HG03095 (cell line): ENCODE measurements around the gene MSRB3.

ENCODE experiments used
- ATAC-seq: cut with Tn5 transposase; IDR thresholded peaks from one replicate; pipeline ENCODE4 v1.9.1; 2021; ENCODE audit warnings: moderate library complexity; ENCODE audit not compliant: unreplicated experiment

The MSRB3 gene

GRCh38 chr12:65389436-65389835 lies 111.0 kb downstream of the MSRB3 start:
- no peak for ATAC-seq

GRCh38 chr12:65391711-65392110 lies 113.2 kb downstream of the MSRB3 start:
- ATAC-seq = no peak

DNA sequence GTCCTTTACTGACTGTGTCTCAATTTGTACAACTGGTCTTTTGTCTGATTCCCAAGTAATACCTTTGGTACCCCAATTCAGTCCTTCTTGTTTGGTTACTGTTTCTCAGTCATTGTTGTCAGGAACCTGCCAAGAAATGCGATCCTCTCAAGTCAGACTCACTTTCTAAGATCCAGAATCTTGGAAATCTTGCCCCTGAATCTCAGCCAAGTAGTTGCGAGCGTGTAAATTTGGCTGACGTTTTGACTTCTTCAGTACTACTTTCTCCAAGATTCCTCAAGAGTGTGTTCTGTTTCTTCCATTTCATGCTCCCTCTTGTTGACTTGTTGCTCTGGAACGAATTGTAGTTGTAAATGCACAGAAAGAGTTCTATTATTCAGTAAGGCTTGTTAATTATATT lies 114.0 kb downstream of the MSRB3 start:
- no peak for ATAC-seq

- no peak for ATAC-seq
Observed at GRCh38 chr12:65403188-65403587, 124.7 kb downstream of the MSRB3 start.

- ATAC-seq = no peak
Observed at GRCh38 chr12:65407388-65408149, 129.1 kb downstream of the MSRB3 start.

- ATAC-seq = no peak
Observed at GRCh38 chr12:65408441-65408840, 130.0 kb downstream of the MSRB3 start.

GRCh38 chr12:65409726-65410125 lies 131.2 kb downstream of the MSRB3 start:
- no peak for ATAC-seq

GRCh38 chr12:65411171-65411570 lies 132.7 kb downstream of the MSRB3 start:
- ATAC-seq = no peak

DNA sequence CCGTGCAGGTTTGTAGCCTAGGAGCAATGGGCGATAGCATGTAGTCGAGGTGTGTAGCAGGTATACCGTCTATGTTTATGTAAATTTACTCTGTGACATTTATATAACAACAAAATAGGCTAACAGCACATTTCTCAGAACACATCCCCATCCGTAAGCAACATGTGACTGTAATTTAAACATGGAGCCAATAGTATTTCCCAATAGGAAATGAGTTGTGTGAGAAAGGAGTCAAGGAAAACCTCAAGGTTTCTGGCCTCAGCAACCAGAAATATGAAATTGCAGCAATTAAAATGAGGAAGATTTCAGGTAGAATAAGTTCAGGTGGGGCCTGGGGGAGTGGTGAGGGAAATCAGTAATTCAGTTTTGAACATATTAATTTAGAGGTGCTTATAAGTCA lies 136.0 kb downstream of the MSRB3 start:
- no peak for ATAC-seq

DNA sequence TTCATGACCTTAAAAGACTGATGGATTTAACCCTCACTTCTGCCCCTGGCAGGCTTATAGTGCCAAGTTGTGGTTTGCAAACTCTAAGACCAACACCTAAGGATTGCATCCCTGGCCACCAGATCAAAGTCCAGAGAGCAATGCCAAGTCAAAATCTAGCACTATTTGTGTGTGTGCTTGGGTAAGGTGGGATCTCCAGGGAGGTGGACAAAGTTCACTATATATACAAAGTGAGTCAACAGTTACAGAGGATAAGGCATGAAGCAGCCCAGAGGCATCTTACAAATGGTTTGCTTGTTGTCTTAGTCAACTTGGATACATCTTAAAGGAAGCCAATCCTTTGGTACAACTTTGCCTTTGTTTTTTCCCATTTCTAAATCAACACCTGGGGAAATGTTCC lies 137.3 kb downstream of the MSRB3 start:
- no peak for ATAC-seq

GRCh38 chr12:65419284-65420072 lies 141.0 kb downstream of the MSRB3 start:
- ATAC-seq = no peak

DNA sequence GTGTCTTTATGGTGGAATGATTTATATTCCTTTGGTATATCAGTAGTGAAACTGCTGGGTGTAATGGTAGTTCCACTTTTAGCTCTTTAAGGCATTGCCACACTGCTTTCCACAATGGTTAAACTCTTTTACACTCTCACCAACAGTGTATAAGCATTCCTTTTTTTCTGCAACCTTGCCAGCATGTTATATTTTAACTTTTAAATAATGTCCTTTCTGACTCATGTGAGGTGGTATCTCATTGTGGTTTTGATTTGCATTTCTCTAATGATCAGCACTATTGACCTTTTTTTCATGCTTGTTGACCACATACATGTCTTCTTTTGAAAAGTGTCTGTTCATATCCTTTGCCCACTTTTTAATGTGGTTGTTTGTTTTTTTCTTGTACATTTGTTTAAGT lies 142.5 kb downstream of the MSRB3 start:
- ATAC-seq = no peak

- no peak for ATAC-seq
Observed at GRCh38 chr12:65427646-65428045, 149.2 kb downstream of the MSRB3 start.

DNA sequence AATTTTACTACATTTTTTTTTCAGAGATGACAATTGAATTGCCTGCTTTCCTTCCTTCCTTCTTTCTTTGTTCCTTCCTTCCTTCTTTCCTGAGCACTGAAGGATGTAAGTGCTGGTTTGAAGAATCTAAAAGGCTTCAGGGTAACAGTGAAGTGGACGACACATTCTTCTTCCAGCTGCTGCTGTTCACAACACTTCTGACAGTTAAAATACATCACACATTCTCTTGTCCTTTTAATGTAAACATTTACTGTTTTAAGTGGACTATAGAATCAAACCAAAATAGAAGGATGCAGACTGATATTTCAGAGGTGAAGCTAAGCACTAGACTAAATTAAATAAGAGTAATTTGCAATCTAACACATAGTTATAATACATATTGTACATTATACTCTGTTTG lies 151.5 kb downstream of the MSRB3 start:
- ATAC-seq = no peak

GRCh38 chr12:65430571-65431306 lies 152.3 kb downstream of the MSRB3 start:
- ATAC-seq = no peak

DNA sequence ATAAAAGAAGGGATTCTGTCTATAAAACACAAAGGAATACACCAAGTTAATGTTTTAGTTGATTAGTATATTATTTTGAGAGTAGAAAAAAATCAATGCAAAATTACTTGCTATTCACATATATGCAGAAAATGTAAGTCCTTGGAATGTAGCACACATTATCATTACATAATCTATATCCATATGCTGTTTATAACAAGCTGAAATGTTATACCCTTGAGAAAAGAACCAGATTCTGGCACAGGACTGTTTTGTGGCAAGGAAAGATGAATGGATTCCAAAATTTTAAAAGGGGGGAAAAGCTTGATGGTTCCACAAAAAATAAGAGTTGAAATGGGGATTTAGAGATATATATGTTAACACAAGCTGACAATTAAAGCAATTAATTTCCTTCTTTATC lies 153.6 kb downstream of the MSRB3 start:
- no peak for ATAC-seq

- no peak for ATAC-seq
Observed at GRCh38 chr12:65432651-65433050, 154.2 kb downstream of the MSRB3 start.

DNA sequence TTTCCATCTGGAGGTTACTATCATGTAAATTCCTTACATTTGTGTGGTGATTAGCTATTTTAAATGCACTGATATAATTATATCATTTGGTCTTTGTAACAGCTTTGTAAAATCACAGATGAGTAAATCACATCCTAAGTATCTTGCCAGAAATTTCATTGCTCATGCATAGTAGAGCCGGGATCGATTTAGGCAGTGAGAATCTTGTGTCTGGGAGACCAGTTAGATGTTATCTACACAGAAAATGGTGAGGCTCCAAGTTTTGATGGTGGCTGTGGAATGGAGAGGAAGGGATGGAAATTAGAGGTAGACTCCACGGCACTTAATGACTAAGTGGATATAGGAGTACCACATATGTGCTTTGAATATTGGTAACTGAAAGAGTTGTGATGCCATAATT lies 156.3 kb downstream of the MSRB3 start:
- no peak for ATAC-seq

DNA sequence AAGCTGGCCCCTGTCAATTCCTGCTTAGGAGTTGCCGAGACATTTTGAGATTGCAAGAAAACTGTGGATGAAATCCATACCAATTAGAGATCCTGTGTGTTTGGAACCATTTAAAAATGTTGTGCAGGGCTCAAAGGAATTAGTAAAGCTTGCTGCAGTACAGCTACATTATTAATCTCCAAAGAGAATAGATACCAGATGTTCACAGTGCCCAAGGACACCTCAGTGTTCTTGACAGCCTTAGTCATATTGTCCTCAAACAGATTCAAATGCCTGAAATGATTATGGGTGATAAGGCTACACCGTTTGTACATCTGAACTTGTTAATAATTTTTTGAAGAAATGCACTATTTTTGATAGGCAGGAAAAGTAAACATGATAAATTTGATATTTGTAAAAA lies 164.6 kb downstream of the MSRB3 start:
- ATAC-seq = no peak

DNA sequence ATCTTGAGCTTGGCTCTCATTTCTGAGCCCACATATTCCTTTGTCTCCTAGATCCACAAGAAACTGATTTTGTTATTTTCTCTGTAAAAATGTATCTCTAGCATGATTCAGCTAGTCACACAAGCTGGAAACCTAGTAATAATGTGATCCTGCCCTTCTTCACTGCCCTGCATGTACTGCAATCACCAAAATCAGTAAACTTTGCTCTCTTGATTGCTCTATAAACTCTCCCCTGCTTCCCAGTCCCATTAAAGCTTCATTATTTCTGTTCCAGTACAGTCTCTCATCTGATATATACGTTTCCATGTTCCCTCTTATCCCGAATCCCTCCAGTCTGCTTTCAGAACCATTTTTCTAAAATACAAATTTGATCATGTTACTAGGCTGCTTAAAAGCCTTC lies 166.5 kb downstream of the MSRB3 start:
- ATAC-seq = no peak

DNA sequence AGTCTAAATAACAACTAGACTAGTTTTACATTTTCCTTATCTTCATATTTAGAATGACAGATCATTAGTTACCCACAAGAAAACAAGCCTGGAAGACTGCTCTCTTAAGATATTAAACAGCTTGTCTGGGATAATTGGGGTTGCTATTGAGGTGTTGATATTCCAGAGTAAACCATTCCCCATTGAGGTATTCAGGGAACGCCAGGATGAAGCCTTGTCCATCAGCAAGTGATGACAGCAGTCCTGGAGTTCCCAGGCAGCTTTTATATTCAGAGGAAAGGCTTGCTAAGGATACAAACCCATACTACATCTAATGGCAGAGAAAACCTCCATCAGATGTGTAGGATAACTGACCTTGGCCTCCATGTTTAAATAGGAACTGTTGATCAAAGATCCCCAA lies 168.4 kb downstream of the MSRB3 start:
- no peak for ATAC-seq

- no peak for ATAC-seq
Observed at GRCh38 chr12:65449400-65449799, 170.9 kb downstream of the MSRB3 start.
